Activated CD8-positive, alpha-beta T cell treated with anti-CD3 and anti-CD28 coated beads for 36 hours (primary cell): ENCODE data around the gene MGLL. TPM values are rescaled to one million over a fixed set of nuclear protein-coding genes. Genes with fewer than 3 reads are reported as not detected.

ENCODE experiments used
- ATAC-seq: fragments of 200-7000 bp; cut with Tn5 transposase; one replicate; pipeline ENCODE4 v1.10.0; 2021; ENCODE audit warnings: mild to moderate bottlenecking, moderate library complexity
- CTCF ChIA-PET: fragments of 350-600 bp; sonication (Branson Sonifier 250); formaldehyde crosslinking; loops from one replicate; lab custom pipeline; 2021; ENCODE audit warnings: antibody characterized with exemption; lab: Charles Lee
- POLR2A ChIA-PET: fragments of 350-600 bp; sonication (Branson Sonifier 250); formaldehyde crosslinking; loops from one replicate; lab custom pipeline; 2021; ENCODE audit warnings: antibody characterized with exemption; lab: Charles Lee
- DNase-seq: peaks from one replicate; pipeline ENCODE4 v3.0.0-alpha.2; 2020
- H3K27ac Mint-ChIP-seq: one replicate; pipeline ENCODE4 v1.8.0; 2021; ENCODE audit warnings: mild to moderate bottlenecking, mixed read lengths
- H3K27me3 Mint-ChIP-seq: one replicate; pipeline ENCODE4 v1.8.0; 2021; ENCODE audit warnings: mixed read lengths
- H3K36me3 Mint-ChIP-seq: one replicate; pipeline ENCODE4 v1.8.0; 2021; ENCODE audit warnings: low read depth, mixed read lengths
- H3K4me1 Mint-ChIP-seq: one replicate; pipeline ENCODE4 v1.8.0; 2021; ENCODE audit warnings: low read depth, mixed read lengths
- H3K4me3 Mint-ChIP-seq: one replicate; pipeline ENCODE4 v1.8.0; 2021; ENCODE audit warnings: mild to moderate bottlenecking, moderate library complexity, mixed read lengths
- H3K9me3 Mint-ChIP-seq: one replicate; pipeline ENCODE4 v1.8.0; 2021; ENCODE audit warnings: mixed read lengths
- CTCF ChIP-seq: fragments of 200-600 bp; IDR thresholded peaks from one replicate; pipeline ENCODE4 v1.8.0; 2022; ENCODE audit warnings: antibody characterized with exemption, mild to moderate bottlenecking
- intact Hi-C: fragments of 100-400 bp; cut with micrococcal nuclease; formaldehyde crosslinking; loops from one replicate; pipeline ENCODE4 v1.10.0; 2022
- total RNA-seq, 2 experiments: library from RNA; stranded (reverse); gene quantifications; one replicate each; pipeline ENCODE4 v1.2.3, GENCODE V29; 2021

The MGLL gene
- total RNA-seq, 2 experiments from 2014 or later: 1.1 to 3.1 TPM

GRCh38 chr3:127734181-127734720 lies 88.1 kb downstream of the MGLL start:
- DNase-seq (no peak), ATAC-seq (no peak)
- H3K4me3 Mint-ChIP-seq: no peak overlapping the region
- TF ChIP-seq CTCF: no peak
- H3K4me1 Mint-ChIP-seq: peaks cover 2% of the 10 kb centered on the region
- intact Hi-C loops: no loop called here
- peaks cover 3% of the 10 kb centered on the region for H3K27me3 Mint-ChIP-seq
- no peaks in the 10 kb centered on the region for H3K9me3 Mint-ChIP-seq
- CTCF ChIA-PET: no interaction called here
- no peak overlapping the region for H3K27ac Mint-ChIP-seq
- no peaks in the 10 kb centered on the region for H3K36me3 Mint-ChIP-seq
- POLR2A ChIA-PET: no interaction called here

DNA sequence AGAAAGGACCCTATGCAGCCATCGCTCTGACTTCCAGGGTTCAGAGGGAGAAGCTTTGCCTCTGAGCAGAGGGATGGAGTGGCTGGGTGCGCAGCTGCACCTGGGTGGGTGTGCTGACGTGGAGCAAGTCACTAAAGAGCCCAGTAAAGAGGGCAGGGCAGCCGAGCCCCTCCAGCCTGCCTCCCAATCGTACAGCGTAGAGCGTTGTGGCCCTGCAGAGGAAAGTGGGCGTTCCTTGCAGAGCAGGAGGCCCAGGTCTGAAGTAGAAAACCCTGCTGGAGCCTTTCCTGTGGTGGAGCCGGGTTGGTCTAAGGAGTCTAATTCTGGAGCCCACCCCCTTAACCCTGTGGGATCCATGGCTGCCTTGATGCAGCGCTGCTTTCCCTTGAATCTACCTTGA lies 88.5 kb downstream of the MGLL start:
- peaks cover 3% of the 10 kb centered on the region for H3K27me3 Mint-ChIP-seq
- intact Hi-C loops: no loop called here
- no peak overlapping the region for H3K27ac Mint-ChIP-seq
- POLR2A ChIA-PET: no interaction called here
- H3K36me3 Mint-ChIP-seq: no peaks in the 10 kb centered on the region
- no peak for TF ChIP-seq CTCF
- no peak for ATAC-seq
- no peak for DNase-seq
- CTCF ChIA-PET: no interaction called here
- no peaks in the 10 kb centered on the region for H3K9me3 Mint-ChIP-seq
- H3K4me1 Mint-ChIP-seq: peaks cover 2% of the 10 kb centered on the region
- no peak overlapping the region for H3K4me3 Mint-ChIP-seq

- no peaks in the 10 kb centered on the region for H3K36me3 Mint-ChIP-seq
- no peaks in the 10 kb centered on the region for H3K9me3 Mint-ChIP-seq
- POLR2A ChIA-PET: no interaction called here
- no peak for TF ChIP-seq CTCF
- no peak for ATAC-seq
- CTCF ChIA-PET: no interaction called here
- no peak overlapping the region for H3K27ac Mint-ChIP-seq
- no peak for DNase-seq
- H3K4me3 Mint-ChIP-seq: no peak overlapping the region
- intact Hi-C loops: no loop called here
- peaks cover 3% of the 10 kb centered on the region for H3K27me3 Mint-ChIP-seq
- peaks cover 2% of the 10 kb centered on the region for H3K4me1 Mint-ChIP-seq
These were observed 89.4 kb downstream of the MGLL start for GRCh38 chr3:127732879-127733350.

GRCh38 chr3:127732303-127732702 lies 90.0 kb downstream of the MGLL start:
- Mint-ChIP-seq H3K27ac (no peak overlapping the region), H3K4me1 (peaks cover 2% of the 10 kb centered on the region), H3K36me3 (no peaks in the 10 kb centered on the region), H3K27me3 (peaks cover 3% of the 10 kb centered on the region), H3K9me3 (no peaks in the 10 kb centered on the region), H3K4me3 (no peak overlapping the region)
- intact Hi-C loops: no loop called here
- DNase-seq (no peak), ATAC-seq (no peak)
- POLR2A ChIA-PET: no interaction called here
- TF ChIP-seq CTCF: no peak
- CTCF ChIA-PET: no interaction called here

GRCh38 chr3:127731546-127732289 lies 90.6 kb downstream of the MGLL start:
- ChIA-PET CTCF (no interaction called here), POLR2A (no interaction called here)
- ATAC-seq (no peak), DNase-seq (no peak)
- Mint-ChIP-seq H3K27me3 (peaks cover 3% of the 10 kb centered on the region), H3K9me3 (no peaks in the 10 kb centered on the region), H3K4me3 (no peak overlapping the region), H3K27ac (no peak overlapping the region), H3K4me1 (peaks cover 2% of the 10 kb centered on the region), H3K36me3 (no peaks in the 10 kb centered on the region)
- no peak for TF ChIP-seq CTCF
- intact Hi-C loops: no loop called here
